Iris pigment epithelial cell (primary cell): ENCODE data around the gene EXOC4.
A peak's percentile ranks its signal among the peaks of the same experiment; 100 is the strongest.

Experiments
- DNase-seq: peaks from one replicate; pipeline ENCODE4 v3.0.0-alpha.2; 2011; ENCODE audit warnings: low read depth

The EXOC4 gene

GRCh38 chr7:133936074-133936473, 683.2 kb downstream of the EXOC4 start:
- peak; percentile 68 for DNase-seq

- no peak for DNase-seq
Observed at GRCh38 chr7:133937786-133938185, 684.9 kb downstream of the EXOC4 start.

GRCh38 chr7:133940368-133940767, 687.5 kb downstream of the EXOC4 start:
- DNase-seq = no peak

- peak; percentile 43 for DNase-seq
Observed at GRCh38 chr7:133941496-133941895, 688.6 kb downstream of the EXOC4 start.

GRCh38 chr7:133945497-133945896, 692.6 kb downstream of the EXOC4 start:
- DNase-seq = peak; percentile 14

- DNase-seq = no peak
Observed at GRCh38 chr7:133947458-133948254, 694.8 kb downstream of the EXOC4 start.

GRCh38 chr7:133948588-133948987, 695.7 kb downstream of the EXOC4 start:
- no peak for DNase-seq

GRCh38 chr7:133950855-133951254, 698.0 kb downstream of the EXOC4 start:
- no peak for DNase-seq

GRCh38 chr7:133955208-133955607, 702.3 kb downstream of the EXOC4 start:
- DNase-seq = no peak

- DNase-seq = no peak
Observed at GRCh38 chr7:133957845-133958244, 705.0 kb downstream of the EXOC4 start.

GRCh38 chr7:133958822-133959221, 705.9 kb downstream of the EXOC4 start:
- DNase-seq = no peak

GRCh38 chr7:133959505-133959904, 706.6 kb downstream of the EXOC4 start:
- no peak for DNase-seq

- DNase-seq = no peak
Observed at GRCh38 chr7:133961724-133962123, 708.8 kb downstream of the EXOC4 start.

- DNase-seq = no peak
Observed at GRCh38 chr7:133962646-133963045, 709.8 kb downstream of the EXOC4 start.

GRCh38 chr7:133963629-133964028, 710.8 kb downstream of the EXOC4 start:
- no peak for DNase-seq

GRCh38 chr7:133971625-133972024, 718.7 kb downstream of the EXOC4 start:
- no peak for DNase-seq

GRCh38 chr7:133973710-133974109, 720.8 kb downstream of the EXOC4 start:
- no peak for DNase-seq

- peak; percentile 12 for DNase-seq
Observed at GRCh38 chr7:133975130-133975529, 722.3 kb downstream of the EXOC4 start.

GRCh38 chr7:133976140-133976539, 723.3 kb downstream of the EXOC4 start:
- DNase-seq = no peak

GRCh38 chr7:133977409-133978274, 724.8 kb downstream of the EXOC4 start:
- DNase-seq = no peak

- DNase-seq = no peak
Observed at GRCh38 chr7:133978502-133979295, 725.8 kb downstream of the EXOC4 start.

- no peak for DNase-seq
Observed at GRCh38 chr7:133980804-133981203, 727.9 kb downstream of the EXOC4 start.
